HepG2 (cell line): ENCODE measurements around the gene CREB3. TPM values are rescaled to one million over a fixed set of nuclear protein-coding genes. Genes with fewer than 3 reads are reported as not detected.

ENCODE experiments used
- ARID4A ChIP-seq: sonication (generic); formaldehyde crosslinking; IDR thresholded peaks from 2 replicates; pipeline ENCODE4 v1.5.0; 2020; ENCODE audit warnings: mild to moderate bottlenecking, missing genetic modification reagents, borderline replicate concordance
- GTF3A ChIP-seq: sonication (generic); formaldehyde crosslinking; conservative IDR thresholded peaks from 2 replicates; pipeline ENCODE4 v1.4.0; 2020; ENCODE audit warnings: mild to moderate bottlenecking, missing genetic modification reagents
- MAZ ChIP-seq, 2 experiments: sonication (generic) in 1 of 2; formaldehyde crosslinking in 1 of 2; IDR thresholded peaks; 2 replicates each; pipeline versions ENCODE4 v1.5.0 to v1.6.1; 2012 to 2020; ENCODE audit warnings: low read depth in 2 of 2, mild to moderate bottlenecking in 2 of 2, borderline replicate concordance in 1 of 2, improper control_type of control experiment in 1 of 2, low read length in 1 of 2, missing genetic modification reagents in 1 of 2, moderate library complexity in 1 of 2
- PCBP2 ChIP-seq: fragments of 200-400 bp; formaldehyde crosslinking; optimal IDR thresholded peaks from 2 replicates; pipeline ENCODE3; 2018; ENCODE audit warnings: low read length, low read depth; ENCODE audit not compliant: poor library complexity, severe bottlenecking
- SRF ChIP-seq: IDR thresholded peaks from 2 replicates; pipeline ENCODE4 v1.6.1; 2011; ENCODE audit warnings: mild to moderate bottlenecking, low read depth, low read length, moderate library complexity
- TCF12 ChIP-seq, 2 experiments: fragments of 450-650 bp in 1 of 2; sonication (generic) in 1 of 2; formaldehyde crosslinking in 1 of 2; IDR thresholded peaks; 2 replicates each; pipeline versions ENCODE4 v1.6.1 to v1.8.0; 2017 to 2022; ENCODE audit warnings: antibody characterized with exemption in 1 of 2, mild to moderate bottlenecking in 1 of 2, missing genetic modification reagents in 1 of 2, moderate library complexity in 1 of 2
- TFDP1 ChIP-seq: IDR thresholded peaks from 2 replicates; pipeline ENCODE4 v1.6.1; 2016; ENCODE audit warnings: missing compliant biosample characterization, missing genetic modification reagents, borderline replicate concordance
- XRCC5 ChIP-seq: fragments of 200-400 bp; formaldehyde crosslinking; optimal IDR thresholded peaks from 2 replicates; pipeline ENCODE3; 2017; ENCODE audit warnings: mild to moderate bottlenecking, low read length
- ZBTB37 ChIP-seq: sonication (generic); formaldehyde crosslinking; IDR thresholded peaks from 2 replicates; pipeline ENCODE4 v1.4.0; 2020; ENCODE audit warnings: mild to moderate bottlenecking, missing genetic modification reagents
- ZNF501 ChIP-seq: sonication (generic); formaldehyde crosslinking; IDR thresholded peaks from 2 replicates; pipeline ENCODE4 v1.5.1; 2020; ENCODE audit warnings: mild to moderate bottlenecking, moderate library complexity, missing genetic modification reagents
- ZNF574 ChIP-seq: sonication (generic); formaldehyde crosslinking; IDR thresholded peaks from 2 replicates; pipeline ENCODE4 v1.4.0; 2020; ENCODE audit warnings: missing genetic modification reagents
- ZNF788 ChIP-seq: sonication (generic); formaldehyde crosslinking; IDR thresholded peaks from 2 replicates; pipeline ENCODE4 v1.5.0; 2020; ENCODE audit warnings: mild to moderate bottlenecking, missing genetic modification reagents, borderline replicate concordance
- ZNF800 ChIP-seq: sonication (generic); formaldehyde crosslinking; IDR thresholded peaks from 2 replicates; pipeline ENCODE4 v1.4.0; 2020; ENCODE audit warnings: missing genetic modification reagents
- ZSCAN12 ChIP-seq: sonication (generic); formaldehyde crosslinking; IDR thresholded peaks from 2 replicates; pipeline ENCODE4 v1.9.0; 2021; ENCODE audit warnings: mild to moderate bottlenecking, missing genetic modification reagents
- polyA plus RNA-seq, 8 experiments: library from polyadenylated mRNA; depleted of rRNA in 3 of 8; stranded (reverse) in 7 of 8; unstranded in 1 of 8; fragments of >200 nt; fragmentation: Illumina TruSeq in 4 of 8; extraction: Trizol in 4 of 8; gene quantifications; 2 replicates each; pipeline versions ENCODE4 v1.2.1 to v1.2.3, GENCODE V29; 2011 to 2016; ENCODE audit warnings: low read depth in 4 of 8, missing spikeins in 1 of 8, mixed read lengths in 1 of 8; ENCODE audit not compliant: insufficient read depth in 1 of 8
- total RNA-seq, 5 experiments: library from RNA; depleted of rRNA; stranded (reverse); fragments of >200 nt; fragmentation: Illumina TruSeq; extraction: Trizol; gene quantifications; 2 replicates each; pipeline ENCODE4 v1.2.3, GENCODE V29; 2016; ENCODE audit warnings: low read depth in 1 of 5

CREB3 gene
- total and polyA plus RNA-seq, 2 of the 13 experiments (the other 11 are each of a cell fraction or from before 2014, with no cell fraction given): 11.1 to 34.2 TPM

GRCh38 chr9:35757226-35757891 is 24.9 kb downstream of the CREB3 start (continued):
- peak; percentile 54; the same call in 1 of the 2 replicates for TF ChIP-seq SRF
- TF ChIP-seq ARID4A (CRISPR knock-in tag): peak; percentile 46; the same call in 1 of the 2 replicates
- no peak for TF ChIP-seq TCF12 (IDR thresholded peaks at IDR 0.05)
- TF ChIP-seq TCF12 (CRISPR knock-in tag; IDR thresholded peaks at IDR 0.05): 0 out of 2 replicates have a peak, but pooled peaks have one; percentile 68
- TF ChIP-seq TFDP1 (CRISPR knock-in tag): no peak
- 0 out of 2 replicates have a peak, but pooled peaks have one; percentile 7 for TF ChIP-seq ZNF800 (CRISPR knock-in tag)
- TF ChIP-seq ZNF574 (CRISPR knock-in tag): peak; percentile 2; the same call in 1 of the 2 replicates
- TF ChIP-seq XRCC5: no peak
- TF ChIP-seq ZBTB37 (CRISPR knock-in tag): peak; percentile 75; the same call in 1 of the 2 replicates
- TF ChIP-seq ZNF788: peak; percentile 3; the same call in 1 of the 2 replicates
- TF ChIP-seq MAZ (IDR thresholded peaks at IDR 0.05; ENCODE audit: borderline replicate concordance, low read depth, low read length): no peak
- TF ChIP-seq MAZ (CRISPR knock-in tag; IDR thresholded peaks at IDR 0.05; ENCODE audit: low read depth): 0 out of 2 replicates have a peak, but pooled peaks have one; percentile 16
- TF ChIP-seq ZNF501 (CRISPR knock-in tag): peak; percentile 10; the same call in 1 of the 2 replicates
- TF ChIP-seq ZSCAN12 (CRISPR knock-in tag): 0 out of 2 replicates have a peak, but pooled peaks have one; percentile 47
- TF ChIP-seq PCBP2: peak; percentile 63
- TF ChIP-seq GTF3A (CRISPR knock-in tag): no peak
